GM13977 (cell line): Measurements from ENCODE around the gene SYNGR1.

Experiments used
- DNase-seq: peaks from one replicate; pipeline ENCODE4 v3.0.0; 2012; ENCODE audit warnings: low spot score
- CTCF ChIP-seq: IDR thresholded peaks from 2 replicates; pipeline ENCODE4 v1.5.1; 2012; ENCODE audit warnings: mild to moderate bottlenecking, control low read depth; ENCODE audit not compliant: insufficient read depth; ENCODE audit errors: extremely low read depth, missing control alignments
- in situ Hi-C: fragments of 300-500 bp; cut with MboI; formaldehyde crosslinking; loops from one replicate; pipeline ENCODE4 v1.12.0; 2022; ENCODE audit warnings: low sequenced_read_pairs, low pct_unique_long_range_greater_than_20kb, mixed read lengths, inconsistent platforms; ENCODE audit not compliant: unreplicated experiment

Gene SYNGR1

DNA sequence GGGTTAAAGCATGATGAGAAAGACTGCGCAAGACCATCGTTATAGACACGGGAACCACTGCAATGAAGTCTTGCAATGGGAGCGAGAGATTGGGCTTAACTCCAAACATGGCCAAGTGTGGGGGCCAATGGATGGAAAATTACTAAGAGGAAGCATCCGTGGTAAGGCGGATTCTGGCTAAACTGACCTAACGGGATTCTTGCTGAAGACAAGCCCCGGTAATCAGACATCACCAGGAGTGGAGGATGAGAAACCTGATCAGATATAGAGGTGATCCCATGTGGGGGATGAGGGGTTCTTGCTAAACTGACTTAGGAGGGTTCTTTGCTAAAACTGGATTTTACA lies 5.8 kb upstream of the SYNGR1 start:
- DNase-seq: no peak
- no peak for TF ChIP-seq CTCF
- in situ Hi-C loops: no loop called here

- no peak for TF ChIP-seq CTCF
- in situ Hi-C loops: no loop called here
- DNase-seq: no peak
Measured at GRCh38 chr22:39345231-39345630, 4.6 kb upstream of the SYNGR1 start.

GRCh38 chr22:39348909-39349505 lies 784 bp upstream of the SYNGR1 start:
- DNase-seq: peak; percentile 28
- in situ Hi-C loops: no loop called here
- TF ChIP-seq CTCF: no peak

GRCh38 chr22:39349506-39349966 lies 255 bp upstream of the SYNGR1 start:
- DNase-seq: peak; percentile 79
- peak; percentile 23 for TF ChIP-seq CTCF
- in situ Hi-C loops: no loop called here

GRCh38 chr22:39350757-39351688 lies 1.2 kb downstream of the SYNGR1 start:
- TF ChIP-seq CTCF: no peak
- peak; percentile 33 for DNase-seq
- in situ Hi-C loops: no loop called here

DNA sequence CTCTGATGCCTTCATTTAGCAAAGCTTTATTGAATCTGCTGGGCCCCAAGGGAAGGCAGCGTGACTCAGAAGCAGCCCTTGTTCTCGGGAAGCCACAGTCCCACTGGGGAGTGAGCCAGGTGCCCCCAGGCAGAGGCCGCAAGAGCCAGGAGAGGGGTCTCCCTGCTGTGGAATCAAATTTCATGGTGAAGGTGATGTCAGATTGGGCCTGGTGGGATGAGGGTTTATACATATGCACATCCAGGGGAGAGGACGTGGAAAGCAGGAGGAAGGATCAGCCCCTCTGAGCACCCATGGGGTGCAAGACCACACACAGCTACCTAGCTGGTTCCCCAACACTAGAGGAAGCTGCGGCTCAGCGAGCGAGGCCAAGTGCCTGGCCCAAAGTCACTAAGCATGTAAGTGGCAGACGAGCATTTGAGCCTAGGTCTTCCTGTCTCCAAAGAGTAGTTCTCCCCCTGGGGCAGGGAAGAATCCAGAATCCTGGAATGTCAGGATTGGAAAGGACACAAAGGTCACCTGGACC lies 2.0 kb downstream of the SYNGR1 start:
- in situ Hi-C loops: no loop called here
- DNase-seq: peak; percentile 20
- no peak for TF ChIP-seq CTCF
